PFSK-1 (cell line): ENCODE measurements around the gene TTLL5.

Experiments used
- SIN3A ChIP-seq: IDR thresholded peaks from 2 replicates; pipeline ENCODE4 v1.6.1; 2012; ENCODE audit warnings: mild to moderate bottlenecking, low read length, moderate library complexity, borderline replicate concordance; ENCODE audit not compliant: insufficient read depth
- TAF1 ChIP-seq: IDR thresholded peaks from 2 replicates; pipeline ENCODE4 v1.6.1; 2012; ENCODE audit warnings: low read length, control low read depth, borderline replicate concordance; ENCODE audit not compliant: insufficient read depth

DNA sequence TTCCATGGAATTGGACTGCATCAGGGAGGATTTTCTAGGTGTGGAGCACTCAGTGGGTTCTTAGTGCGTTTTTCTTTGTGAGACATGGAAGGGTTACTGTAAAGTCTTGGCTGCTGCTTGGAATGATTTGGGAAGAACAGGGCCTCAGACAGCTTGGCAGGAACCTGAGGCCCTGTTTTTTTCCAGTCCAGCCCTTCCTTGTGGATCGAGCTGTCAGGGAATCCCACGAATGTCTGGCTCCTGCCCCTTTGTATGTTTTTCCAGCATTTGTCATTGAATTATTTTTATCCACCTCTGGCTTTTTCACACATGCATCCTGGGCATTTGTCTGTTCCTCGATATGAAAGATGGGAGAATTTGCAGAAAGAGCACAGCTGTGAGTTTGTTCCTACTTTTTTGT, 162.3 kb downstream of the TTLL5 start:
- TF ChIP-seq TAF1 (no peak), SIN3A (no peak)
